Epidermal melanocyte (primary cell): ENCODE measurements around the gene FRMD4A.
"Not testable (repeated sequence)": the region's sequence is repeated elsewhere in the genome, so short reads cannot be mapped to it uniquely, and the experiment has no call there.

Experiments
- DNase-seq: peaks from one replicate; pipeline ENCODE4 v3.0.0; 2011; ENCODE audit warnings: low spot score; ENCODE audit not compliant: insufficient read length

FRMD4A gene

DNA sequence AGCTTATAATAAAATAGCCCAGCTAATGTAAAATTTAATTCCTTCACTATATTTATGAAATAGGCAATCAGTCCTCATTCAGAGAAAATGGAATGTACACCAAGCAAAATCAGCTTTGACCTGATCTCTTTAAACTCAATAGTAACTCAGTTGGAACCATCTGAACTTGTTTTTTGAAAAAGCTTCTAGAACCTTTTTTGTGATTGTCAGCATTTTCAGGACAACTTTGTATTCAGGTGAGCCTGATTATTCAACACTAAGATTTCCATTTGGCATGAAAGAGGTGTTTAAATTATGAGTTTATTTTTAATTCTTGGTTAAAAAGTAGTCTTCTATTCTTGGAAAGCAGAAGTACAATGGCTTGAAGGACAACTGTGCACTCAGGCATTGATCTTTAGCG lies 89.5 kb downstream of the FRMD4A start:
- DNase-seq: no peak

DNA sequence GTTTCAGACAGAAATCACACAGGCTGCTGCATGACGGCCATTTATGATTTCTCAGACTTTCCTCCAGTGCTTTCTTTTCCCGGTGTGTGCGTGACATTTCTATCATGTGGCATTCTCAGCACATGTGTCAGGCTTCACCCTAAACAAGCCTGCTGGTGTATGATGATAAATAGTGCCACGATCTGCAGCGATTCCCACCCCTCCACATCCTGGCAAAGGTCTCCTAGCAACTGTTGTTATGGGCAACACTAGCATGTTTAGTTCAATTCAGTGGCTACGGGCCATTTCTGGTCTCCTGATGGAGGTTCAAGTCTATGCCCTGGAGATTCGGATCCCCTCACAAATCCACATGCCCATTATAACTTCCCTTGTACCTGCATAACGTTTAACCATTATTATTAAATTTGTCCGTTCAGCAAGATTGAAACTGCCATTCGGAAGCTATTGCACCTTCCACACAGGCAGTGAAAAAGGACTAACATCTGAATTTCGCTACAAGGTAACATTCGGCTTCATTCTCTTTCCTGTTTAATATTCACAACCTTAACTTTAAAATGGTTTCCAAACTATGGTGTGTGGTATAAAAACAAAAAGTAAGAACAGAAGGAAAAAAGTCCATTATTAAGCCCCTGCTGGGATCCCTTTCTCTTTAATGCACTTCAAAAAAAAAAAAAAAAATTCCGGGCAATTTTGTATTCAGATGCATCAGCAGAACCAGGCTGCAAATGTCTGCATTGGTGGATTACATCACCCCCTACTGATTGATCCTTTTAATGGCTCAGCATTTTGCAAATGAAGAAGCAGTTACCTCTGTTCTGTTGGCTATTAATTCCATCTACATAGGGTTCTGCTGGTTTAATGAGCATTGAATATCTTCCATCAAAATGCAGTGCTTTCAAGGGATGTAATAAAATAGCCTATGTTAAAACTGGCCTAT lies 90.2 kb downstream of the FRMD4A start:
- DNase-seq: no peak

GRCh38 chr10:14238659-14239058 lies 92.1 kb downstream of the FRMD4A start:
- not testable (repeated sequence) for DNase-seq

GRCh38 chr10:14236341-14236740 lies 94.4 kb downstream of the FRMD4A start:
- no peak for DNase-seq

- no peak for DNase-seq
Measured at GRCh38 chr10:14235566-14236195, 95.0 kb downstream of the FRMD4A start.

DNA sequence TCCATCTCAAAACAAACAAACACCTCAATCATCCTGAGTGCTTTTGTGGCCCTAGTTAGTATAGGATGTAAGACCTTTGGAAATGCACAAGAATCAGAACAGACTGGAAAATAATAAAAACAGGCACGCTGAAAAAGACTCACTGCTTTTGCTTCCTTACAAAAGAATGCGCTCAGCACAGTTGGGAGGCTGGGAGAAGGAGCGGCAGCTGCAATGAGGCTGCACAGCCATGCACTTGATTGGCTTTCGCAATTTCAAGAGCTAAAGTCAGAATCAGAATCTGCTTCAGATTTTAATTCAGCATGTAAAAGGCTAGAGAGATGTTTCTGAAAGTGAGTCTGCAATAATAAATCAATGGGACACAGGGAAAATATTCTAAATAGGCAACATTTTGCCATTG lies 97.2 kb downstream of the FRMD4A start:
- DNase-seq: no peak

GRCh38 chr10:14228798-14229197 lies 101.9 kb downstream of the FRMD4A start:
- DNase-seq: not testable (repeated sequence)

DNA sequence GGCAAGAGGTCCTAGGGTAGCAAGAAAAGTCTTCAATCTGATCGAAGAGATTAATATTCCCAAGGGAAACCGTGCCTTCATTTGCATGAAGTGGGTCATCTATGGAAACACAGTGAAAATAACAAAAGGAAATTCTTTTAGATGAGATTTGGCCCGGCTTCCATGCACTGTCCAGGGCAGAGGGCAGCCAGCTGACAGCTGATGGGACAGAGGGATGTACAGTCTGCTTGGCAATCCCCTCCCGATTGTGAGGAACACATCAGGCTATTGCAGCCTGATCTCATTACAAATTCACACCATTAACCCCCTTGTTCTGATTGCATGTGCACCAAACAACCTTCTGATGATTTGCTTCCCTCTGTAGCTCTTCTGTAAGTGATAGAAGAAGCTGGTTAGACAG lies 105.3 kb downstream of the FRMD4A start:
- no peak for DNase-seq

DNA sequence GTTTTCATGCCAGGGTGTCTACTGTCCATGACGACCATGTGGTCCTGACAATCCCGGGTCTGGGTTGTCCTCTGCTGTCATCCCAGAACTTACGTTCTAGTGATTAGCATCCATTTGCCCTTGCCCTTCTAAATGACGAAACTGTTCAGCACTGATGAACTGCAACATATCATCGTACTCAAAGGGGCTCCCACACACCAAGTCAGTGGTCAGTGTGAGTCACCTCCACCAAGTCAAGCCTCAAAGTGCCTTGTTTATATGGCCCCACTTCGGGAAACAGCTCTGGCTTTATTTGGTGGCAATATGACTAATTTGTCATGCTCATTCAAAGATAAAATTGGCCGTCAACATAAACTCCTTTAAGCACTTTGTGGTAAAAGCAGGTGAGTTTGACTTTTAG lies 110.7 kb downstream of the FRMD4A start:
- DNase-seq: no peak

GRCh38 chr10:14219411-14219810 lies 111.3 kb downstream of the FRMD4A start:
- DNase-seq: no peak

GRCh38 chr10:14215641-14216040 lies 115.1 kb downstream of the FRMD4A start:
- DNase-seq: no peak

- not testable (repeated sequence) for DNase-seq
Measured at GRCh38 chr10:14213703-14214102, 117.0 kb downstream of the FRMD4A start.

DNA sequence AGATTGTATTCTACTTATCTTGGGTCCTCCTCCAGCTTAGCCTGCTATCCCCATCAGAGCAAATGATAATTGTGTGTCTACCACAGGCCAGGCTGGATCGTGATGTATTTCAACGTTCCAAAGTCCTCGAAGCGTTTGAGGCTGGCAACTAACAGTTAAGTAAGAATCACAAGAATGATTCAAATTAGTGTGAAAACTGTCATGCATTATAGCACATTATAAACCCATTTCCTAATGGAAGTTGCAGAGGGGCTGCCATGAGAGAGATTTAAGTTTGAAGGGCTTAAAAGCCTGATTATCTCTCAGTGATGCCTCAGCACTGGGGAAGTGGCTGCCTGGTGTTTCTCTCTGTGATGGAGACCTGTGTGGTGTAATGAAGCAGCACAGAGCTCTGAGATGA lies 119.1 kb downstream of the FRMD4A start:
- DNase-seq: no peak

GRCh38 chr10:14208231-14208630 lies 122.5 kb downstream of the FRMD4A start:
- DNase-seq: no peak

GRCh38 chr10:14205233-14205632 lies 125.5 kb downstream of the FRMD4A start:
- no peak for DNase-seq

GRCh38 chr10:14200698-14201544 lies 129.8 kb downstream of the FRMD4A start:
- DNase-seq: no peak

- DNase-seq: not testable (repeated sequence)
Measured at GRCh38 chr10:14199098-14199497, 131.6 kb downstream of the FRMD4A start.

GRCh38 chr10:14198078-14198477 lies 132.6 kb downstream of the FRMD4A start:
- no peak for DNase-seq

DNA sequence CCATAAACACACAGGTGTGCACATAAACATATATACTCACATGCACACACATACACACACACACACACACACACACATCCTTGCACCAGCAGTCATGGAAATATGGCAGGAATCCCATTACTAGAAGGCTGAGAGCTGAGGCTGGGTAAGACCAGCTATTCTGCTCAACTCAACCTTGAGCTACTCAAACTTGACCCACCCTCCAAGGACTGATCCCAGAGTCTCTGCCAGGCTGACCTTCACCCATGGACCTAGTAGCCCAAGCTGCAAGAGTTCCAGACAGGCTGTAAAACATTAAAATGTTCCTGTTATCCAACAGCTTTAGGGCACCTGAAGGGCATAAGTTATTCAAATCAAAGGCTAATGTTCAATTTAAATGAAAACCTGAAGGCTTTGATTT lies 134.6 kb downstream of the FRMD4A start:
- DNase-seq: no peak

GRCh38 chr10:14195433-14195832 lies 135.3 kb downstream of the FRMD4A start:
- no peak for DNase-seq

DNA sequence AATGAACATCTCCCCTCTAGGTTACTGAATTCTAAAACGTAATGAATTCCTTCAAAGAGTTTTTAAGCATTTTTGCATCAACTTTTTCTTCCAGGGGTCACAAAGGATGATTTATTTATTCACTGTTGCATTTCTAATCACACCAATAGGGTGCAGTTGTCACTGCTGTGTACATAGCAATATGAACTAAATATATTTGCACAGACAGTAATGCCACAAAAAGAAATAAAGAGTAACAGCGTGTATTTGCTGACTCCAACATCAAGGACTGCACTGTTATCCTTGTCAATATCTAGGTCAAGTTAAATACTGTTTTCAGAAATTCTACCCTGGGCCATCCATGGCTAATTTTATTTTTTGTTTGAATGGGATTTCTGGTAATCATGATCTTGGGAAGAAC lies 138.0 kb downstream of the FRMD4A start:
- no peak for DNase-seq

GRCh38 chr10:14191871-14192270 lies 138.9 kb downstream of the FRMD4A start:
- DNase-seq: no peak
